ENCODE data around the gene RNF149. TPM values are rescaled to one million over a fixed set of nuclear protein-coding genes. Genes with fewer than 3 reads are reported as not detected.

RNF149 gene
- total RNA-seq, 1 experiment from 2014 or later, result 40.2 TPM

GRCh38 chr2:101340141-101340551 is 31.6 kb upstream of the RNF149 start:
- POLR2A ChIA-PET, result no interaction called here
- RAD21 ChIA-PET (ENCODE audit: low non-redundant PET in 1 of 2, low total read pairs in 2 of 2, uncharacterized antibody in 2 of 2, unreplicated experiment in 2 of 2), result no interaction called here
- TF ChIP-seq CTCF (IDR thresholded peaks at IDR 0.05 in 2 of 3, conservative IDR thresholded peaks at IDR 0.05 in 1 of 3; ENCODE audit: borderline replicate concordance in 1 of 3, insufficient read depth in 1 of 3, low read depth in 2 of 3, low read length in 2 of 3) (no peak), MAX (IDR thresholded peaks at IDR 0.05) (no peak), ZNF274 (IDR thresholded peaks at IDR 0.05; ENCODE audit: low read depth, low read length) (no peak), TCF7L2 (IDR thresholded peaks at IDR 0.05; ENCODE audit: borderline replicate concordance, extremely low read depth, insufficient read depth, insufficient read length) (no peak), EZH2phosphoT487 (IDR thresholded peaks at IDR 0.05; ENCODE audit: borderline replicate concordance) (no peak), SIN3A (IDR thresholded peaks at IDR 0.05; ENCODE audit: low read depth) (no peak), ATF3 (IDR thresholded peaks at IDR 0.05) (no peak), POLR2A (IDR thresholded peaks at IDR 0.05; ENCODE audit: borderline replicate concordance, extremely low read depth, insufficient read depth, insufficient read length) (no peak), ELF1 (IDR thresholded peaks at IDR 0.05; ENCODE audit: borderline replicate concordance, low read depth) (no peak), YY1 (IDR thresholded peaks at IDR 0.05; ENCODE audit: extremely low read depth, insufficient replicate concordance, low read depth, low read length) (no peak), REST (IDR thresholded peaks at IDR 0.05; ENCODE audit: low read depth) (no peak), CBX3 (IDR thresholded peaks at IDR 0.05; ENCODE audit: low read depth) (no peak), EGR1 (IDR thresholded peaks at IDR 0.05; ENCODE audit: low read depth) (no peak), SP1 (IDR thresholded peaks at IDR 0.05; ENCODE audit: low read depth) (no peak), SRF (IDR thresholded peaks at IDR 0.05; ENCODE audit: low read depth) (no peak), POLR2AphosphoS5 (IDR thresholded peaks at IDR 0.05; ENCODE audit: low read depth, low read length) (no peak)
- no peaks in the 10 kb centered on the region for H3K9me3 ChIP-seq (ENCODE audit: control insufficient read depth in 1 of 2, insufficient read depth in 1 of 2, low read depth in 1 of 2, low read length in 2 of 2)
- DNase-seq (ENCODE audit: low read depth, low spot score) (no peak), ATAC-seq (no peak)
- BruUV-seq (replicated peaks), result no TSS peak
- intact Hi-C loops (cut with micrococcal nuclease), result loop anchor here (5.0 kb wide), 1 partner anchor 357 kb away; the partner anchor contains the start of gene MAP4K4
- H3K27ac ChIP-seq (ENCODE audit: low read depth, low read length), result no peak overlapping the region
- no peak overlapping the region for H3K4me2 ChIP-seq (ENCODE audit: low read length)
- H4K20me1 ChIP-seq (ENCODE audit: insufficient read depth), result no peaks in the 10 kb centered on the region
- H3K9ac ChIP-seq (ENCODE audit: low read length), result no peak overlapping the region
- no peaks in the 10 kb centered on the region for H3K79me2 ChIP-seq (ENCODE audit: insufficient read depth, low read length)
- CTCF ChIA-PET, result interaction anchor here (0.5 to 2.4 kb wide), 2 partner anchors 10 to 122 kb away, joined by 5 to 10 read pairs; no protein-coding TSS in a partner anchor
- H3K36me3 ChIP-seq (ENCODE audit: control insufficient read depth in 1 of 2, insufficient read depth in 2 of 2, low read length in 2 of 2), result no peaks in the 10 kb centered on the region
- H3K9me2 ChIP-seq (ENCODE audit: insufficient read depth), result no peaks in the 10 kb centered on the region
- peaks cover 3 to 10% of the 10 kb centered on the region in 2 experiments; a peak in 2 of 4 replicates for H3K4me1 ChIP-seq (ENCODE audit: control insufficient read depth in 1 of 2, insufficient read depth in 2 of 2, low read length in 2 of 2)
- H2AFZ ChIP-seq (ENCODE audit: low read depth, low read length, poor library complexity, severe bottlenecking), result no peak overlapping the region
- H3K27me3 ChIP-seq (ENCODE audit: insufficient read depth, low read length), result no peaks in the 10 kb centered on the region
- H3K4me3 ChIP-seq (replicated peaks in 1 of 2; ENCODE audit: low read depth in 1 of 2, low read length in 2 of 2), result no peak overlapping the region

All from HCT116 (cell line).